ENCODE results near the gene NPS.

Gene NPS

DNA sequence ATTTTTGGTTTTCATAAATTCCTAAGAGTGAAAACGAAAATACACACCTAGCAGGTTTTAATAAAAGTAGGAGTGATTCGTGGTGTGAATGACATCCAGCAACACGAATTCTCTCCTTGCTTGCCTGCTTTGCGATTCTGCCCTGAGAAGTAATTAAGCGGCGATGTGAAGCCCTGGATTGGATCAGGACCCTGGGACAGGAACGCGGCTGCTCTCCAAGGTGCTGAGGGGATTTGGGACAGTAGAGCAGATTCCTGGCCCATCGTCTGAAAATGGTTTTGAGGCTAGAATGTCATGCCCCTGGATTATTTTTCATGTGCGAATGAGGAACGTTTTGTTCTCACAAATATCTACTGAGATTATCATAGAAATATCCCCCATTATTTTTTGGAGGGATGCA, 7.8 kb downstream of the NPS start:
- DNase-seq (ENCODE audit: low read depth in 2 of 2, low spot score in 1 of 2) = no peak

- no peak for DNase-seq (ENCODE audit: low read depth in 2 of 2, low spot score in 1 of 2)
These were observed 12.5 kb downstream of the NPS start for GRCh38 chr10:127561647-127562046.

- DNase-seq (ENCODE audit: low read depth in 2 of 2, low spot score in 1 of 2) = no peak
These were observed 14.8 kb downstream of the NPS start for GRCh38 chr10:127563718-127564553.

GRCh38 chr10:127564644-127565043, 15.5 kb downstream of the NPS start:
- no peak for DNase-seq (ENCODE audit: low read depth in 2 of 2, low spot score in 1 of 2)

DNA sequence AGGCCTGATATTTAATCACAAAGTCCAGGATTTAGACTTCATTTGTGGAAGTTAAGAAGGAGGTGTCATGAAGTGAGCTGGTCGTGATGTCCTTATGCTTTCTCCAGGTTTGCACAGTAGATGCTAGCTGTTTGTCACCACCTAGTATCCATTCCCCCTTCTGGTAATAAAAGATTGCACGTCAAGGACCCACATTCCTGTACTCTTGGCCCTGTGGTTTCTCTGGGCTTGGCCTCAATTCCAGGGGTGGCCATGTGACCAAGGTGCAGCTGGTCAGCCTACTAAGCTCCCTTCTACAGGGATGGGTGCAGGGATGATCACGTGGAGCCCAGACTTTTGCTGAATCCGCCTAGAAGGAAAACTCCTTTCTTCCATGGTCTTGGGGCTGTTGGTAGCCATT, 16.5 kb downstream of the NPS start:
- DNase-seq (ENCODE audit: low read depth in 2 of 2, low spot score in 1 of 2) = no peak

DNA sequence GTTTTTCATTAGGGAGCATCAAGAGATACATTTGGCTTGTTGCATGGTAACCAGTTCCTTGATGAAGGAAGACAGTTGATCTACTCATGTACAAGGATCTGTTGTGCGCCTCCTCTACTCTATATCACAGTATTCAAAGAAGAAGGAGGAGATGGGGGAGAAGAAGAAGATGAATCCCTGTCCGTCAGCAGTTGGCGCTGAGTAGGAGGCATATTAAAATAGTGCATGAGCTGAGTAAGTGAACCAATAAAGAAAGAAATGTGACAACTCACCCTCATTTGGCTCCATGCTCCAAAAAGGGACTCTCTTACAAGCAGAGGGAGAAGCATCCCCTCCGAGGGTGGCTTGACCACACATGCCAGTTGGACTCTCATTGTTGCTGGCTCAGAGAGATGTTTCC, 20.1 kb downstream of the NPS start:
- no peak for DNase-seq (ENCODE audit: low read depth in 2 of 2, low spot score in 1 of 2)

- no peak for DNase-seq (ENCODE audit: low read depth in 2 of 2, low spot score in 1 of 2)
These were observed 20.9 kb downstream of the NPS start for GRCh38 chr10:127570036-127570435.

DNA sequence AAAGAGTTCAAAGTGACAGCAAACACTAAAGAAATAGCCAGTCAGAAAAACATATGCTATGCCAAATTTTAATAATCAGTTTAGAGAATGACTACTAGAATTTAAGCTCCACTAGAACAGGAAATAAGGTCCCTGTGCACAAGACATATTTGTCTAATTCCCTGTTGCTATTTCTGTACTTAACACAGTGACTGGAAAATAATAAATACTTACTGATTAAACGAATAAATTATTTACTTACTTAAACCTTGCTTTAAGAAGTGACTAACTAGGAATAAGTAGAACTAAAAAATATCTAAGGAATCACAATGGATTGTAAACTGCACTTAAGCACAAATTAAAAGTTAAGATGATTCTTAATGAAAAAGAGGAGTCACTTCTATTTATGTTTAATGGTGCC, 22.3 kb downstream of the NPS start:
- no peak for DNase-seq (ENCODE audit: low read depth in 2 of 2, low spot score in 1 of 2)

- DNase-seq (ENCODE audit: low read depth in 2 of 2, low spot score in 1 of 2) = no peak
These were observed 26.9 kb downstream of the NPS start for GRCh38 chr10:127576051-127576450.

- DNase-seq (ENCODE audit: low read depth in 2 of 2, low spot score in 1 of 2) = no peak
These were observed 27.6 kb downstream of the NPS start for GRCh38 chr10:127576740-127577161.

DNA sequence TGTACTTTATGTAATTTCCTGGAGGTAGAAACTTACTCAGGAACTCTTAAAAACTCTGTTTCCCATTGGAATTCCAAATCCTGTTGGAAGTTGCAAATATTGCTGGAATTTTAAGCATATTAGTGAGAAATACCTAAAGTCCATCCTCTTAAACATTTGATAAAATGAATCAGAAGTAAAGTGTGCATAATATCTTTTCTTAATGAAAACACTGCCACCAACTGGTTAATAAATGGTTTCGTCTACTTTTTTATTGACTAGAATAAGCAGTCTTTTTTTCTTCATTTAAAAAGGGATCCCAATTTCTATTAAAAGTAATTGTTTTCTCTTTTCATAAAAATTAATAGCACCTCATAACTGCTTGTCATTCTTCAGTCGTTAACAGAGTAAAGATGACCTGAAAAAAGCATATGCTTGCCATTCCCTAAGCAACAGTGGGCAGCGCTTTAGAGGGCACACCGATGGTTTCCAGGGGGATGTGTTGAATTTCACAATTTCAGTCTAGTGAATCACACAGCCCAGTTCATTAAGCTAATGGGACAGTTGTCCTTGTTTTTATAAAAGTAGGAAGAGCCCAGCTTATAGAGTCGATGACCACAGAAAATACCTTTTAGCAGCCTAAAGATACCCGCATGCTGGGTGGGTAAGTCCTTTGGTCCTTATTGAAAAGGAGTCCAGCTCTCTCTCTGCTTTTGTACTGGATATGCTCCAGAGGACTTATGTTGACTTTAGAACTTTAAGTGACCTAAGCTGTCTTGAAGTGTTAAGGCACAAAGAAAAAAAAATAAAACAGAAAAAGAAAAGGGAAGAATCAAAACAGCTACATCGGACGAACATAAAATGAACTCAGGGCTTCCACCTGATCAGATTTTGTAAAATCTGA, 28.5 kb downstream of the NPS start:
- DNase-seq (ENCODE audit: low read depth in 2 of 2, low spot score in 1 of 2) = no peak

- no peak for DNase-seq (ENCODE audit: low read depth in 2 of 2, low spot score in 1 of 2)
These were observed 29.3 kb downstream of the NPS start for GRCh38 chr10:127578259-127578960.

- DNase-seq (ENCODE audit: low read depth in 2 of 2, low spot score in 1 of 2) = no peak
These were observed 29.8 kb downstream of the NPS start for GRCh38 chr10:127578961-127579305.

GRCh38 chr10:127579640-127580039, 30.5 kb downstream of the NPS start:
- DNase-seq (ENCODE audit: low read depth in 2 of 2, low spot score in 1 of 2) = no peak

DNA sequence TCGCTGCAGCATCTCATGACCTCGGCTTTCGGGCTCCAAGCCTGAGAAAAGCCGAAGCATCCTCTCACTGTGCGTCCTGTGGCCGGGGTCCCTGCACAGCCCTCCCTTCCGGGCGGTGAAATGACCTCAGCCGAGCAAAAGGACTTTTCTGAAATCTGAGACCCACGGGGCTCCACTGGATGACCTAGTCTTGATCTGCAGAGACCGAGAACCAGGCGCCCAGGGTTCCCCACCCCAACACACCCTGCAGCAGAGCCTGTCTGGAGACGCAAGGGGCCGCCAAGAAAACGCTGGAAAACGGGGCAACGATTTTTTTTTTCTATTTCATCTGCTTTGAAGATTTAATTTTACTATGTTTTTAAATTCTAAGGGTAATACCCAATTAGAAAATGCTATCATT, 31.7 kb downstream of the NPS start:
- DNase-seq (ENCODE audit: low read depth in 2 of 2, low spot score in 1 of 2) = no peak

GRCh38 chr10:127585519-127586023, 36.5 kb downstream of the NPS start:
- no peak for DNase-seq (ENCODE audit: low read depth in 2 of 2, low spot score in 1 of 2)

- no peak for DNase-seq (ENCODE audit: low read depth in 2 of 2, low spot score in 1 of 2)
These were observed 38.7 kb downstream of the NPS start for GRCh38 chr10:127587668-127588365.

GRCh38 chr10:127592586-127592985, 43.5 kb downstream of the NPS start:
- DNase-seq (ENCODE audit: low read depth in 2 of 2, low spot score in 1 of 2) = no peak

- no peak for DNase-seq (ENCODE audit: low read depth in 2 of 2, low spot score in 1 of 2)
These were observed 51.4 kb downstream of the NPS start for GRCh38 chr10:127600479-127600878.
